KMS-11 (cell line): ENCODE measurements around the gene HELZ2.

Experiments
- H2AFZ ChIP-seq: fragments of 200-600 bp; sonication (generic); 2 replicates; pipeline ENCODE4 v1.6.1; 2016; ENCODE audit warnings: antibody characterized with exemption, mixed run types, low read depth
- H3K27ac ChIP-seq: fragments of 200-600 bp; sonication (generic); 2 replicates; pipeline ENCODE4 v1.6.1; 2016; ENCODE audit warnings: mild to moderate bottlenecking, mixed run types
- H3K27me3 ChIP-seq: fragments of 200-600 bp; sonication (generic); 2 replicates; pipeline ENCODE4 v1.6.1; 2017; ENCODE audit warnings: mild to moderate bottlenecking, low read depth, mixed run types, moderate library complexity; ENCODE audit not compliant: insufficient read depth
- H3K36me3 ChIP-seq: fragments of 200-600 bp; sonication (generic); 2 replicates; pipeline ENCODE4 v1.6.1; 2017; ENCODE audit warnings: mild to moderate bottlenecking, mixed run types; ENCODE audit not compliant: insufficient read depth
- H3K4me1 ChIP-seq: fragments of 200-600 bp; sonication (generic); 2 replicates; pipeline ENCODE4 v1.6.1; 2016; ENCODE audit warnings: mild to moderate bottlenecking, low read depth, mixed run types; ENCODE audit not compliant: poor library complexity, severe bottlenecking
- H3K4me2 ChIP-seq: fragments of 200-600 bp; sonication (generic); 2 replicates; pipeline ENCODE4 v1.7.0; 2016; ENCODE audit warnings: mild to moderate bottlenecking, mixed run types
- H3K4me3 ChIP-seq: fragments of 200-600 bp; sonication (generic); IDR thresholded peaks from 2 replicates; pipeline ENCODE4 v1.6.1; 2017; ENCODE audit warnings: low read depth, low read length, mixed read lengths; ENCODE audit not compliant: insufficient read depth
- H3K79me2 ChIP-seq: fragments of 200-600 bp; sonication (generic); 2 replicates; pipeline ENCODE4 v1.6.1; 2016; ENCODE audit warnings: low read depth, mixed run types; ENCODE audit not compliant: insufficient read depth
- H3K9ac ChIP-seq: fragments of 200-600 bp; sonication (generic); 2 replicates; pipeline ENCODE4 v1.6.1; 2016; ENCODE audit warnings: mild to moderate bottlenecking, mixed run types
- H4K20me1 ChIP-seq: fragments of 200-600 bp; sonication (generic); 2 replicates; pipeline ENCODE4 v1.6.1; 2016; ENCODE audit warnings: mild to moderate bottlenecking, mixed run types; ENCODE audit not compliant: insufficient read depth
- CTCF ChIP-seq: fragments of 200-600 bp; sonication (generic); conservative IDR thresholded peaks from 2 replicates; pipeline ENCODE4 v1.6.1; 2017; ENCODE audit warnings: low read depth, mild to moderate bottlenecking, antibody characterized with exemption, low read length, moderate library complexity, mixed read lengths

The HELZ2 gene

GRCh38 chr20:63537525-63538203 lies 36.4 kb downstream of the HELZ2 start:
- Histone ChIP-seq H3K27ac (no peak overlapping the region), H3K36me3 (no peaks in the 10 kb centered on the region), H3K4me1 (peaks cover 10% of the 10 kb centered on the region), H3K27me3 (peaks cover 53% of the 10 kb centered on the region), H3K4me2 (peak overlapping the region; percentile 62), H3K79me2 (no peaks in the 10 kb centered on the region), H3K4me3 (no peak overlapping the region), H4K20me1 (no peaks in the 10 kb centered on the region), H2AFZ (peak overlapping the region; percentile 93), H3K9ac (no peak overlapping the region; the same call in 1 of the 2 replicates)
- TF ChIP-seq CTCF, result peak; percentile 82

GRCh38 chr20:63536997-63537524 lies 37.0 kb downstream of the HELZ2 start, which contains the start of gene PTK6:
Gene PTK6, minus strand, starts transcription at chr20:63537376. Its CDS starts 62 bp downstream, at chr20:63537314.
- H3K9ac ChIP-seq, result no peak within 1 kb of the TSS; the same call in 1 of the 2 replicates
- no peaks in the 10 kb centered on the region for H4K20me1 ChIP-seq
- H3K79me2 ChIP-seq, result no peaks in the 10 kb centered on the region
- H3K4me2 ChIP-seq, result peak within 1 kb of the TSS; percentile 62
- H3K27me3 ChIP-seq, result peaks cover 55% of the 10 kb centered on the region
- peak within 1 kb of the TSS; percentile 93 for H2AFZ ChIP-seq
- H3K27ac ChIP-seq, result no peak within 1 kb of the TSS
- TF ChIP-seq CTCF, result no peak
- H3K36me3 ChIP-seq, result no peaks in the 10 kb centered on the region
- no peak within 1 kb of the TSS for H3K4me3 ChIP-seq
- H3K4me1 ChIP-seq, result peaks cover 10% of the 10 kb centered on the region

GRCh38 chr20:63536241-63536977 lies 37.6 kb downstream of the HELZ2 start:
- Histone ChIP-seq H4K20me1 (no peaks in the 10 kb centered on the region), H3K36me3 (no peaks in the 10 kb centered on the region), H3K27me3 (peaks cover 55% of the 10 kb centered on the region), H3K27ac (no peak overlapping the region), H3K4me2 (no peak overlapping the region), H2AFZ (no peak overlapping the region), H3K79me2 (no peaks in the 10 kb centered on the region), H3K4me1 (peaks cover 10% of the 10 kb centered on the region), H3K4me3 (no peak overlapping the region), H3K9ac (no peak overlapping the region)
- no peak for TF ChIP-seq CTCF

- no peak overlapping the region for H3K4me3 ChIP-seq
- no peak overlapping the region for H2AFZ ChIP-seq
- TF ChIP-seq CTCF, result no peak
These were observed 39.0 kb downstream of the HELZ2 start for GRCh38 chr20:63534831-63535651.

More at GRCh38 chr20:63534831-63535651, 39.0 kb downstream of the HELZ2 start:
- Histone ChIP-seq H3K4me2 (no peak overlapping the region), H3K79me2 (no peaks in the 10 kb centered on the region), H3K27me3 (peaks cover 56% of the 10 kb centered on the region), H4K20me1 (no peaks in the 10 kb centered on the region), H3K9ac (no peak overlapping the region), H3K36me3 (no peaks in the 10 kb centered on the region), H3K4me1 (peaks cover 10% of the 10 kb centered on the region), H3K27ac (no peak overlapping the region)
